HG03432 (cell line): ENCODE data around the gene MVK.
"Not testable (repeated sequence)": the region's sequence is repeated elsewhere in the genome, so short reads cannot be mapped to it uniquely, and the experiment has no call there.

Source experiments
- ATAC-seq: cut with Tn5 transposase; IDR thresholded peaks from one replicate; pipeline ENCODE4 v1.9.1; 2021; ENCODE audit warnings: mild to moderate bottlenecking, moderate library complexity; ENCODE audit not compliant: unreplicated experiment

The MVK gene

DNA sequence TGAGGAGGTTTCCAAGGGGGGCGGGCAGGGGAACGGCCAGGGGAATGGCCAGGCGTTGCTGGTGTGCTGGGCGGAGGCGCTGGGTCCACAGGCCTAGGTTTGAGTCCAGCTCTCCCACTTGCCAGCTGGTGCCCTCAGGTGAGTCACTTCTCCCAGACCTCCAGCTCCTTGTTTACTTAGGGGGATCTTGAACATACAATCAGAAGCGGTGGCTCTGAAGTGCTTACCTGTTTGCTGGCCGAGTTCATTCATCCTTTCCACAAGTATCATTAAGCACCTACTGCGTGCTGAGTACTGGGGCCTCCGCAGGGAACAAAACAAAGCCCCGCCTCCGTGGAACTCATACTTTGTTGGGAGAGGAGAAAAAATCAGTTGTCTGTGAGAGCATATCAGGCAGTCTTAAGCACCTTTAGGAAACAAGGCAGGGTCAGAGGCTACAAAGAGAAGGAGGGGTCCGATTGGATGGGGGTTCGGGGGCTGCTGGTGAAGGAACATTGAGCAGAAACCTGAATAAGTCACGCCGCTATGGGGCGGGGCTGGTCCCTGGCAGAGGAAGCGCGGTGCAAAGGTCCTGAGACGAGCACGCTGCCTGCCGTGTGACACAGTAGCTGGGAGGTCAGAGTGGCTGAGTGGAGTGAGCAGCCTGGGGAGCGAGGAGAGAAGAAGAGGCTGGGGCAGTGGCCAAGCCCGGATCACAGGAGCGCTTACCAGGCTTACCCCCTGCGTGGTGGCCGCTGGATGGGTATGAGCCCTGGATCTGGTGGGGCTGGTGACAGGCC, 15.1 kb downstream of the MVK start:
- ATAC-seq: no peak

- no peak for ATAC-seq
These were observed 15.6 kb downstream of the MVK start for GRCh38 chr12:109589240-109589590.

- no peak for ATAC-seq
These were observed 16.2 kb downstream of the MVK start for GRCh38 chr12:109589691-109590245.

DNA sequence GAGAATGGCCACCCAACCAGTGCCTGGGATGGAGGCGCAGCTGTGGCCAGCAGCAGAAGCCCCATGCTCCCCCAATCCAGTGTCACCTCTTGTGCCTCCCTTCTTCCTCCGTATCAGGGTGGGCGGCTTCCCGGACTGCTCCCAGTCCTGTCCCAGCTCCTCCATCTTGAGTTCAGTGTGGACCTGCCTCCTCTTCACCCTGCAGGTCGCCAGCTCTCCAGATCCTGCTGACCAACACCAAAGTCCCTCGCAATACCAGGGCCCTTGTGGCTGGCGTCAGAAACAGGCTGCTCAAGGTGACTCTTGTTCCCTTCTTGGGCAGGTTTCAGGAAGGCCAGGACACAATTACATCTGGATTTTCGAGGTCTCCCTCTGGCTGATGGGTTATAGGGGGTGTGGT, 17.0 kb downstream of the MVK start:
- no peak for ATAC-seq

DNA sequence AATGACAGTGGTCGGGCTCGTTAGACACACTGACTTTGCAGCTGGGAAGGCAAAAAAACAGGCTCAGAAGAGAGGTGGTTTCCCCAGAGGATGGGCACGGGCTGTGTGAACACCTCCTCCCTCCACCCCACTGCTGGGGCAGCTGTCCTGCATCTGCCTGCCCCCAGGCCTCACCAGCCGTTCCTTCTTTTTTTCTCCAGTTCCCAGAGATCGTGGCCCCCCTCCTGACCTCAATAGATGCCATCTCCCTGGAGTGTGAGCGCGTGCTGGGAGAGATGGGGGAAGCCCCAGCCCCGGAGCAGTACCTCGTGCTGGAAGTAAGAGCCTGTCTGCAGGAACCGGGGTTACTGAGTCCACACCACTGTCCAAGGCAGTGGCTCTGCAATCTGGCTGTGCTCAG, 17.4 kb downstream of the MVK start:
- ATAC-seq: no peak

DNA sequence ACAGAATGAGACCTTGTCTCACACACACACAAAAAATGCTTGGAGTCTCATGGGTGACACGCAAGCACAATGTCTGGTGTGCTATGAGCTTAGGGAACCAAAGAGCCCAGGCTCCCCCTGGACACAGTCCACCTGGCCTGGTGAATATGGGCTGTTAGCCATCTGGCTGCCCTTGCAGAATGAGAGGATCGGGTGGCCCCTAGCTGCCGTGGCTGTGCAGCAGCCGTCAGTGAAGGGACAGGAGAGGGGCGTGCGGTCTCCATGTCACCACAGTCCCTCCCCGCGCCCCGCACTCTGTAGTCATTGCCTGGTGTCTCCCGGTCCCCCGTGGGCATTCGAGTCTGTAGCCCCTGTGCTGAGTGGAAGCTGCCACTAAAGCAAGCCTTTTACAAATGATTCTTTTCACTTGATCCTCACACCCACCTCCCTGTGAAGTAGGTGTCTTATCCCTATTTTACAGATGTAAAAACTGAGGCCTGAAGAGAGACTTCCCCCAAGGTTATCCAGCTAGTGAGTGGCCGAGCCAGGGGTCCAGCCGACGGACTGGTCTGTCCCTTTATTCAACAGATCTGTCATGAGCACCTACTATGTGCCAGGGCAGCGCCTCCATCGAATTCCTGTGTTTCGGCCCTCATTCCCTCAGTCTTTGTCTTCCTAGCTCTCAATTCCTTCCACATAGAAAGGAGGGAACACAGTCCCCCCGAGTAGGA, 18.8 kb downstream of the MVK start:
- ATAC-seq: no peak

GRCh38 chr12:109592905-109593272, 19.3 kb downstream of the MVK start:
- ATAC-seq: no peak

DNA sequence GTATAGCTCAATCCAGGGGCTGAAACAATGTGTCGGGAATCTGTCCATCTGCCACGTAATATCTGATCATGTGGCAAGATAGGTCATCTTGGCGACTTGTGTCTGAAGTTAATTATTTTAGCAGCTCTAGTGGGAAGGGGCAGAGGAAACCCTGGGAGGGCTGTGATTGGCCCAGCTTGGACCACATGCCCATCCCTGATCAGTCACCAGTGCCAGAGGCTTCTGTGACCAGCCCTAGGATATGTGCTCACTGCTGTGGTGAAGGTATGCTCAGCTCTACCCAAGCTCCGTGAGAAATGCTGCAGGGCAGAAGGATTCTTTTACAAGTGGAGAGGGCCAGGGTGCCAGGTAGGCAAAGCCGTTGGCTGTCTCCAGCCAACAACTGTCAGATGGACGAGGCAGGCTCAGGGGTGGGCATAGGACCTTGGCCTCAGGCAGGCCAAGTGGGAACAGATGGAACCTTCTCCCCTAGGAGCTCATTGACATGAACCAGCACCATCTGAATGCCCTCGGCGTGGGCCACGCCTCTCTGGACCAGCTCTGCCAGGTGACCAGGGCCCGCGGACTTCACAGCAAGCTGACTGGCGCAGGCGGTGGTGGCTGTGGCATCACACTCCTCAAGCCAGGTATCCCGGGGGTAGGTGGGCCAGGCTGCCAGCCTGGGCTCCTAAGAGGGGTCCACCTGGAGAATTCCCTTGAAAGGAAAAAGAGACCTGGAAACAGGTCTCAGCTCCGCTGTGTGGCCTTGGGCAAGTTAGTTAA, 21.1 kb downstream of the MVK start:
- no peak for ATAC-seq

- no peak for ATAC-seq
These were observed 21.8 kb downstream of the MVK start for GRCh38 chr12:109595321-109595902.

- no peak for ATAC-seq
These were observed 23.0 kb downstream of the MVK start for GRCh38 chr12:109596418-109597244.

GRCh38 chr12:109597414-109597794, 23.8 kb downstream of the MVK start:
- no peak for ATAC-seq

- ATAC-seq: no peak
These were observed 24.3 kb downstream of the MVK start for GRCh38 chr12:109597795-109598427.

GRCh38 chr12:109598428-109598854, 24.8 kb downstream of the MVK start:
- ATAC-seq: no peak

- no peak for ATAC-seq
These were observed 25.5 kb downstream of the MVK start for GRCh38 chr12:109599087-109599486.

DNA sequence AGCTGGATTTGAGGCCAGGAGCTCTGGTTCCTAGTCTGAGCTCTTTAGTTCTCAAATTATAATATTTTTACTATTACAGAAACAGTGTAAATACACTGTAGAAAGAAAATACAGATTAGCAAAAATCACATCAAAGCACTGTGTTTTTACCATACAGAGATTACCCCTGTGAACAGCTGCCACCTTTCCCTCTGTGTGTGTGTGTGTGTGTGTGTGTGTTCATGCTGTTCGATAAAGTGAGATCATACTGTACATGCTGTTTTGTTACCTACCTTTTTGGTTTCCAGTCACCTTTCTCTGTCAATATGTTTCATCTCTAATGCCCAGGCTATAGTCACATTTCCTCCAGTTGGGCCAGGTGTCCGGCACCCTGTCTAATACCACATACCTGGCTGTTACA, 26.9 kb downstream of the MVK start:
- no peak for ATAC-seq

DNA sequence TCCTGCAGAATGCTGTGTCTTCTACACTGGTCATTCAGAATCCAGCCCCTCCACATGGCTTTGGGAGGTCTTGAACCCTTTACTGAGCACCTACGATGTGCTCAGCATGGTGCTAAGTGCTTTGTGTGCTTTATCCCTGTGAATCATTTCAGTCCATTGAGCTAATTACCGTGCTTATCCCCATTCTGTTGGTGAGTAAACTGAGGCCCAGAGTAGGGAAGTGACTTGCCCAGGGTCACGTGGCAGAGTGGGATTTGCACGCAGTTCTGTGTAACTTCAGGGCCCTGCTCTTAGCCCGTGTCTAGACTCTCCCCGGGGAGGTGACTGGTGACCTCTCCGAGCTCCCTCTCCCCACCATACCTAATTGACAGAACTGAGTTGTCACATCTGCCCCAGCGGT, 27.4 kb downstream of the MVK start:
- ATAC-seq: no peak

DNA sequence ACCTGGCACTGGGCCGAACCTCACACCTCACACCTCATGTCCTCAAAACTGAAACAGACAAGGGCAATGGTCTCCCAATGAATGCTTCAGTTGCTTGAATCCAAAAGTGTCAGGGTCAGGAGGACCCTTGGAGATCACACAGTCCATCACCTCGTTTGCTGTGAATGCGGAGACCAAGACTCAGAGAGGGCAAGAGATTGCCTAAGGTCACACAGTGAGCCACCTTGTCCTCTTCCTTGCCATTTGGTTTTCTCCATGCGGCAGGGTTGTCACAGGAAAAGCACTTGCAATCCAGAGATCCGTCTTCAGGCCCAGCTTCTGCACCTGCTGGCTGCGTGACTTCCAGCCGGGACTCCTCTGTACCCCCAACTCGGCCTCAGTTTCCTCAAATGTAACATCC, 28.0 kb downstream of the MVK start:
- ATAC-seq: no peak

GRCh38 chr12:109602132-109602531, 28.5 kb downstream of the MVK start:
- ATAC-seq: not testable (repeated sequence)

GRCh38 chr12:109604132-109604585, 30.6 kb downstream of the MVK start:
- ATAC-seq: no peak

DNA sequence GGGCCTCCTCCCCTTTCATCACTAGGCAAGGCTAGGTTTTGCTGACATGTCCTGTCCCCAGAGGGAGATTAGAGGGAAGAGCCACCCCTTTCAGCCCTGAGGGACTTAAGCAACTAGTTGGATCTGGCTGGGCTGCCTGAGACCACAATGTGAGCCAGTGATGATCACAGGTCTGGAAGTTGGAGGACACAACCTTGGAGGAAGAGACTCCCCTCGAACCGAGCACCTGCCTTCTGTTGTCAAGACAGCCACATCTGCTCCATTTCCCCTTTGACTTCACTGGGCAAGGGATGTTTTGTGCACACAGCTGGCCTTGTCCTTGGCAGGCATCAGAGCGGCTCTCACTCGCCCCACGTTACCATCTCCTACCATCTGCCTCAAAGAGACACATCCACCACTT, 31.4 kb downstream of the MVK start:
- no peak for ATAC-seq
